ENCODE results near the gene RGS11. TPM values are rescaled to one million over a fixed set of nuclear protein-coding genes. Genes with fewer than 3 reads are reported as not detected.
"Not testable (repeated sequence)": the region's sequence is repeated elsewhere in the genome, so short reads cannot be mapped to it uniquely, and the experiment has no call there.

Gene RGS11
- total RNA-seq, 2 experiments from 2014 or later: not detected

DNA sequence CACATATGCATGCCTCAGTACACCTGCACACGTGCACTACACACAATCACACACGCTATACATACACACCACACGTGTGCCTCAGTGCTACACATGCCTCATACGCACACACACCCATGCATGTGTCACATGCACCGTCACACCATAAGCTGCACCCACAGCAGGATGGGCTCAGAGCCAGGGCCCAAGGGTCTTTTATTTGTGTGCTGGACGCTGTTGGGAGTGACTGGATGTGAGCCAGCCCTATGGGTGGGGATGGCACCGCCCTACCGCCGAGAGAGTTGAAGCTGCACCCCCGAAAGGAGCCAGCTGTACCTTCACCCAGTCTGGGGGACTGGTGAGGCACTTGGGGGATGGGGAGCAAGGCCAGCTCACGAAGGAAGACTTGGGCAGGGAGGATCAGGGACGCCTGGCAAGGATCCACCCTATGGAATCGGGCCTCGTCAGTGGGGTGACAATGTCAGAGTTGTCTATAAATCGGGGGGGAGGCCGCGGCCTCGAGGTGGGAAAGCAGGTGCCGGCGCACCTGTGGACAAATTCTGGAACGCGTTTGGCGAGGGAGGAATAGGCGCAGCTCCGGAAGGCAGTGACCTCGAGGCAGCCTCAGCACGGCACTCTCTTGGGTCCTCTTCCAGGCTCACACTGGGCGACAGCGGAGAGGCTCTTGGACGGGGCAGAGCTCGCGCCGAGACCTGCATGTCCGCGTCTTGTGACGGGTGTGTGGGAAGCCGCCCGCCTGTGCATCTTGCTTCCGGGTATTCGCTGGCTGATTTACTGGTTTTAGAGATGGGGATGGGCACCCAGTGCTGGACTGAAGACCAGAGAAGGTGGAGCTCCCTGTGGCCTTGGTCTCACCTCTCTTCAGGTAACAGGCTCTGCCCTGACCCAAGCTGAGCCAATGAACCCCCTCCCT is 7.3 kb downstream of the RGS11 start:
- Mint-ChIP-seq H3K9me3 (ENCODE audit: low read depth) (peaks cover 2% of the 10 kb centered on the region), H3K4me1 (no peaks in the 10 kb centered on the region), H3K27me3 (no peaks in the 10 kb centered on the region), H3K36me3 (no peaks in the 10 kb centered on the region), H3K4me3 (no peak overlapping the region), H3K27ac (no peak overlapping the region)
- DNase-seq (no peak), ATAC-seq (no peak)
- CTCF ChIA-PET: no interaction called here

GRCh38 chr16:267562-267961 is 8.2 kb downstream of the RGS11 start:
- DNase-seq; H3K4me1 Mint-ChIP-seq; H3K27ac Mint-ChIP-seq; CTCF ChIA-PET; H3K9me3 Mint-ChIP-seq (ENCODE audit: low read depth); H3K4me3 Mint-ChIP-seq; H3K27me3 Mint-ChIP-seq; ATAC-seq; H3K36me3 Mint-ChIP-seq: not testable (repeated sequence)

- ATAC-seq: no peak
- H3K4me3 Mint-ChIP-seq: no peak overlapping the region
- DNase-seq: no peak
- H3K27ac Mint-ChIP-seq: no peak overlapping the region
- peaks cover 2% of the 10 kb centered on the region for H3K9me3 Mint-ChIP-seq (ENCODE audit: low read depth)
- H3K27me3 Mint-ChIP-seq: no peaks in the 10 kb centered on the region
- no peaks in the 10 kb centered on the region for H3K36me3 Mint-ChIP-seq
- CTCF ChIA-PET: interaction anchor here (0.9 kb wide), 1 partner anchor 11 kb away, joined by 3 read pairs; no protein-coding TSS in a partner anchor
- H3K4me1 Mint-ChIP-seq: no peaks in the 10 kb centered on the region
Measured at GRCh38 chr16:266258-267164, 9.2 kb downstream of the RGS11 start.

DNA sequence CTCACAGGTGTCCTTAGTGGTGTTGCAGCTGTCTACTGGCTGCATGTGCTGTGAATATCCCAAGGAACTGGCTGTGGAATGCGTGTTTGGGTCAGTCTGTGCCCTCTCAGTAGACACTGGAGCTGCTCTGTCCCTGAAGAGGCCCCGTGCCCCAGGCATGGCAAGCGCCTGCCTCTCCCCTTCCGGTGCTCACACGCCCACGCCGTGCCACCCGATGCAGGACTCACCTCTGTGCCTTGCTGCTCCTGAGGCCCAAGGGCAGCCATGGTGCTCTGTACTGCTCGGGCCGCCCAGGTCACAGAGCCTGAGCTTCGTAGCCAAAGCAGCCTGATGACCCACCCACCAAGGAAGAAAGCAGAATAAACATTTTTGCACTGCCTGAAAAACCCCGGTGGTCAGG is 10.0 kb downstream of the RGS11 start:
- DNase-seq (no peak), ATAC-seq (no peak)
- CTCF ChIA-PET: interaction anchor here (0.9 kb wide), 1 partner anchor 10 kb away, joined by 3 read pairs; no protein-coding TSS in a partner anchor

DNA sequence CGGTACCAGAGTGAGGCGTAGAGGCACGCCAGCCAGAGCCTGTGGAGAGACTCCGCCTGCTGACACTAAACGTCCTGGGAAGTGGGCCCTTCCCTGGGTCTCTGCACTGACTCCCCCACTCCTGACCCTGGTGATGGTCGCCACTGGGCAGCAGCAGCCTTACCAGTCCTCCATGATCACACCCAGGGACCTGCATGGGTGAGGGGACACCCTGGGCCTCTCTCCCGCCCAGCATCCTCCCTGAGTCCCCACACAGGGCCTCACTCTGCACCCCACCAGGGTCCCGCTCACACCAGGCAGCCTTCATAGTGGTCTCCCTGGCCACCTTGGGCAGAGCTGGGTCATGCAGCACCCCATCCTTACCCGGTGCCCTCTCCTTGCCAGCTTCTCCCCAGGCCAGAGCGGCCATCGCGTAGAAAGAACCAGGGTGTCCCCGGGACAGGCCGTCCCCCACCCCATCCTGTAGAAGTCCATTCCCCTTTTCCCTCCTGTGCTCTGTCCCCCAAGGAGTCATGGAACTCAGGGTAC is 10.7 kb downstream of the RGS11 start:
- ATAC-seq (no peak), DNase-seq (no peak)
- Mint-ChIP-seq H3K36me3 (no peaks in the 10 kb centered on the region), H3K4me3 (no peak overlapping the region), H3K4me1 (no peaks in the 10 kb centered on the region), H3K27ac (no peak overlapping the region), H3K9me3 (ENCODE audit: low read depth) (peaks cover 2% of the 10 kb centered on the region), H3K27me3 (no peaks in the 10 kb centered on the region)
- CTCF ChIA-PET: interaction anchor here (0.9 kb wide), 1 partner anchor 10 kb away, joined by 3 read pairs; no protein-coding TSS in a partner anchor

More for the DNA sequence above, 10.0 kb downstream of the RGS11 start:
- Mint-ChIP-seq H3K27me3 (no peaks in the 10 kb centered on the region), H3K4me1 (no peaks in the 10 kb centered on the region), H3K27ac (no peak overlapping the region), H3K36me3 (no peaks in the 10 kb centered on the region), H3K4me3 (no peak overlapping the region), H3K9me3 (ENCODE audit: low read depth) (peaks cover 2% of the 10 kb centered on the region)

GRCh38 chr16:264440-264951 is 11.2 kb downstream of the RGS11 start:
- no peak for DNase-seq
- Mint-ChIP-seq H3K9me3 (ENCODE audit: low read depth) (peaks cover 2% of the 10 kb centered on the region), H3K4me3 (no peak overlapping the region), H3K4me1 (no peaks in the 10 kb centered on the region), H3K27me3 (no peaks in the 10 kb centered on the region), H3K27ac (no peak overlapping the region), H3K36me3 (no peaks in the 10 kb centered on the region)
- ATAC-seq: no peak
- CTCF ChIA-PET: no interaction called here

DNA sequence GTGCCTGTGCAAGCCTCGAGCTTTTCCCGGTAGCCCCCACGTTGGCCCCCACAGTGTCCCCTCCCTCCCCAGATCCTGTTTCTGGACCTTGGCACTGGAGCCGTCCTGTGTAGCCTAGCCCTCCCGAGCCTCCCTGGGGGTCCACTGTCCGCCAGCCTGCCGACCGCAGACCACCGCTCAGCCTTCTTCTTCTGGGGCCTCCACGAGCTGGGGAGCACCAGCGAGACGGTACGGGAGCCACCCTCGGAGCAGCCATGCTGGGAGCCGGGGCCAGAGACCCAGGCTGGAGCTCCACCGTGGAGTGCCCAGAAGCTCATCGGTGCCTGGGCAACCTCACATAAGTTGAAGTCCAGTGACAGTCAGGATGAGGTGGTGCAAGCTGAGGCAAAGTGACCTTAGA is 11.8 kb downstream of the RGS11 start:
- Mint-ChIP-seq H3K4me1 (peaks cover 5% of the 10 kb centered on the region), H3K27ac (no peak overlapping the region), H3K27me3 (no peaks in the 10 kb centered on the region), H3K36me3 (no peaks in the 10 kb centered on the region), H3K4me3 (no peak overlapping the region), H3K9me3 (ENCODE audit: low read depth) (peaks cover 2% of the 10 kb centered on the region)
- CTCF ChIA-PET: no interaction called here
- ATAC-seq: no peak
- DNase-seq: no peak

- no peak overlapping the region for H3K27ac Mint-ChIP-seq
- H3K4me3 Mint-ChIP-seq: no peak overlapping the region
- DNase-seq: no peak
- H3K9me3 Mint-ChIP-seq (ENCODE audit: low read depth): peaks cover 2% of the 10 kb centered on the region
- no peaks in the 10 kb centered on the region for H3K27me3 Mint-ChIP-seq
- peaks cover 5% of the 10 kb centered on the region for H3K4me1 Mint-ChIP-seq
- CTCF ChIA-PET: no interaction called here
- no peaks in the 10 kb centered on the region for H3K36me3 Mint-ChIP-seq
- ATAC-seq: no peak
Measured at GRCh38 chr16:263182-263774, 12.5 kb downstream of the RGS11 start.

DNA sequence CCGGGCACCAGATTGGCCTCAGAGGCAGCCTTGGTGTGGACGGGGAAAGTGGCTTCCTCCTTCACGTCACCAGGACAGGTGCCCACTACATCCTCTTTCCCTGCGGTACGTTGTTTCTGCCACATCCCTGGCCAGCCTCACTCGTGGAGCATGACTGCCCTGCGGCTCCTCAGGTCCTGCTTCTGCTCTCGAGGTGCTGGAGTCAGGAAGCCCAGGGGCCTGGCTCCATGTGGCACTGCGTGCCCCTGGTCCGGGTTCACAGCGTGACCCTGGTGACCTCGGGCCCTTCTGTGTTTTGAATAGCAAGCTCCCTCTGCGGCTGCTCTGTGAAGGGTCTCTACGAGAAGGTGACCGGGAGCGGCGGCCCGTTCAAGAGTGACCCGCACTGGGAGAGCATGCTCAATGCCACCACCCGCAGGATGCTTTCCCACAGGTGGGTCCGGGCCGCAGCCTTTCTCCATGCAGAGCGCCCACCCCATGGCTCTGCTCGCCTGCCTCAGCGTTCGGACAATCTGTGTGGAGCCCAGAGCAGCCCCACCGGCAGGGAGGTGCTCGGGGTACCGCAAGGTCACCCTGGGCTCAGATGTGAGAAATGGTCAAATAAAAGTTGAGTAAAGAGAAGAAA is 13.5 kb downstream of the RGS11 start:
- Mint-ChIP-seq H3K36me3 (no peaks in the 10 kb centered on the region), H3K9me3 (ENCODE audit: low read depth) (no peaks in the 10 kb centered on the region), H3K4me3 (no peak overlapping the region), H3K27me3 (no peaks in the 10 kb centered on the region), H3K27ac (no peak overlapping the region), H3K4me1 (peaks cover 5% of the 10 kb centered on the region)
- CTCF ChIA-PET: no interaction called here
- no peak for DNase-seq
- ATAC-seq: no peak

GRCh38 chr16:261031-261691 is 14.6 kb downstream of the RGS11 start:
- no peak overlapping the region for H3K4me3 Mint-ChIP-seq
- H3K36me3 Mint-ChIP-seq: no peaks in the 10 kb centered on the region
- no peak for DNase-seq
- CTCF ChIA-PET: no interaction called here
- H3K27ac Mint-ChIP-seq: no peak overlapping the region
- peaks cover 5% of the 10 kb centered on the region for H3K4me1 Mint-ChIP-seq
- H3K27me3 Mint-ChIP-seq: no peaks in the 10 kb centered on the region
- no peak for ATAC-seq
- no peaks in the 10 kb centered on the region for H3K9me3 Mint-ChIP-seq (ENCODE audit: low read depth)

DNA sequence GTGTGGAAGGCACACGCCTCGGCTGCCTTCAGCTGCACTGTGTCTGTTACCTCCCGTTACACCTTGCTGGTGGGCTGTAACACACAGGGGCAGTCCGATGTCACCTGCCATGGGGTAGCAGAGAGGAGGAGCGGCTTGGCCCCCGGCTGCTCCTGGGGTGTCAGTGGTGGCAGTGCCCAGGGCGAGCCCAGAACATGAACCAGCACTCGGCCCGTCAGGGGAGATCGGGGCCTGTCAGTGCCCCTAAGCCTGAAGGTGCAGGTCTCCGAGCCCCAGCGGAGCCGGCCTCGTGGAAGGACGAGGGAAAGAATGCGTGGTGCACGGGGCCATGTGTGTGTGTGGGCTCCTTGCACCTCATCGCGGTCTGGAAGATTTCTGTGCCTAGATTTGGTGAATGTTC is 15.4 kb downstream of the RGS11 start:
- ATAC-seq (no peak), DNase-seq (no peak)
- CTCF ChIA-PET: no interaction called here
- H3K27ac Mint-ChIP-seq: no peak overlapping the region
- no peaks in the 10 kb centered on the region for H3K36me3 Mint-ChIP-seq
- H3K9me3 Mint-ChIP-seq (ENCODE audit: low read depth): no peaks in the 10 kb centered on the region
- H3K27me3 Mint-ChIP-seq: no peaks in the 10 kb centered on the region
- peaks cover 5% of the 10 kb centered on the region for H3K4me1 Mint-ChIP-seq
- no peak overlapping the region for H3K4me3 Mint-ChIP-seq

- DNase-seq: no peak
- Mint-ChIP-seq H3K4me1 (peaks cover 5% of the 10 kb centered on the region), H3K27me3 (no peaks in the 10 kb centered on the region), H3K36me3 (no peaks in the 10 kb centered on the region), H3K27ac (no peak overlapping the region), H3K9me3 (ENCODE audit: low read depth) (no peaks in the 10 kb centered on the region), H3K4me3 (no peak overlapping the region)
- ATAC-seq: no peak
- CTCF ChIA-PET: no interaction called here
Measured at GRCh38 chr16:259814-260253, 15.9 kb downstream of the RGS11 start.
